WI38 (cell line): Measurements from ENCODE around the gene ABCA2.
A peak's percentile ranks its signal among the peaks of the same experiment; 100 is the strongest.
"Not testable (repeated sequence)": the region's sequence is repeated elsewhere in the genome, so short reads cannot be mapped to it uniquely, and the experiment has no call there.

ENCODE experiments used
- H3K4me3 ChIP-seq: 2 replicates; pipeline ENCODE4 v1.5.1; 2011; ENCODE audit warnings: low read depth, mild to moderate bottlenecking, control low read depth, low read length
- CTCF ChIP-seq: IDR thresholded peaks from 2 replicates; pipeline ENCODE4 v1.5.1; 2012; ENCODE audit warnings: low read depth, mild to moderate bottlenecking, control low read depth, low read length

The ABCA2 gene

GRCh38 chr9:137035507-137035834, 7.4 kb upstream of the ABCA2 start:
- TF ChIP-seq CTCF, result no peak
- H3K4me3 ChIP-seq, result no peak overlapping the region

- TF ChIP-seq CTCF, result peak; percentile 90
- H3K4me3 ChIP-seq, result no peak overlapping the region
Observed at GRCh38 chr9:137034709-137035506, 6.9 kb upstream of the ABCA2 start.

- no peak for TF ChIP-seq CTCF
- no peak overlapping the region for H3K4me3 ChIP-seq
Observed at GRCh38 chr9:137034039-137034708, 6.1 kb upstream of the ABCA2 start.

GRCh38 chr9:137033481-137033880, 5.4 kb upstream of the ABCA2 start:
- not testable (repeated sequence) for H3K4me3 ChIP-seq

GRCh38 chr9:137032858-137033257, 4.8 kb upstream of the ABCA2 start:
- no peak for TF ChIP-seq CTCF
- H3K4me3 ChIP-seq, result no peak overlapping the region

- TF ChIP-seq CTCF, result no peak
- H3K4me3 ChIP-seq, result no peak within 1 kb of the TSS
Observed at GRCh38 chr9:137031904-137032640, 4.0 kb upstream of the ABCA2 start, which contains the start of gene FUT7. TSS of gene FUT7 (minus strand) at chr9:137032088. CDS start at chr9:137031991, 97 bp downstream.

- no peak overlapping the region for H3K4me3 ChIP-seq
Observed at GRCh38 chr9:137030538-137031527, 2.8 kb upstream of the ABCA2 start.

More at GRCh38 chr9:137030538-137031527, 2.8 kb upstream of the ABCA2 start:
- no peak for TF ChIP-seq CTCF
